HepG2 (cell line): ENCODE data around the gene FAIM2.

Experiments
- GABPA ChIP-seq, 2 experiments: IDR thresholded peaks; 2 replicates each; pipeline ENCODE4 v1.6.1; 2011 to 2016; ENCODE audit warnings: low read depth in 2 of 2, low read length in 1 of 2, missing biosample characterization in 1 of 2, missing genetic modification characterization in 1 of 2
- HNRNPK ChIP-seq: fragments of 200-400 bp; formaldehyde crosslinking; IDR thresholded peaks from 2 replicates; pipeline ENCODE4 v1.6.1; 2018; ENCODE audit warnings: low read length, low read depth, moderate library complexity, mild to moderate bottlenecking; ENCODE audit not compliant: poor library complexity, severe bottlenecking
- HOXA9 ChIP-seq: sonication (generic); formaldehyde crosslinking; IDR thresholded peaks from 2 replicates; pipeline ENCODE4 v1.8.1; 2022; ENCODE audit warnings: missing genetic modification reagents, mild to moderate bottlenecking, moderate library complexity, borderline replicate concordance
- POLR2AphosphoS2 ChIP-seq: IDR thresholded peaks from 2 replicates; pipeline ENCODE4 v1.6.1; 2011; ENCODE audit warnings: low read depth, low read length, improper control_type of control experiment
- POLR2AphosphoS5 ChIP-seq: IDR thresholded peaks from 2 replicates; pipeline ENCODE4 v1.6.1; 2012; ENCODE audit warnings: low read depth, low read length
- RFX5 ChIP-seq: IDR thresholded peaks from 2 replicates; pipeline ENCODE4 v1.6.1; 2011; ENCODE audit warnings: low read depth, low read length, improper control_type of control experiment
- SP1 ChIP-seq, 2 experiments: fragments of 450-650 bp in 1 of 2; sonication (generic) in 1 of 2; formaldehyde crosslinking in 1 of 2; IDR thresholded peaks; 2 replicates each; pipeline versions ENCODE4 v1.4.0 to v1.6.1; 2016 to 2020; ENCODE audit warnings: missing genetic modification reagents in 1 of 2
- ZBTB20 ChIP-seq: sonication (generic); formaldehyde crosslinking; IDR thresholded peaks from 2 replicates; pipeline ENCODE4 v1.8.1; 2023; ENCODE audit warnings: missing genetic modification reagents, low read depth, mild to moderate bottlenecking, borderline replicate concordance
- ZNF18 ChIP-seq: sonication (generic); formaldehyde crosslinking; IDR thresholded peaks from 2 replicates; pipeline ENCODE4 v1.8.0; 2022; ENCODE audit warnings: mild to moderate bottlenecking, missing genetic modification reagents; ENCODE audit not compliant: insufficient replicate concordance
- TF ChIP-seq, protein P1 (sequence below): sonication (generic); formaldehyde crosslinking; IDR thresholded peaks from 2 replicates; pipeline ENCODE4 v1.4.0; 2020; ENCODE audit warnings: missing genetic modification reagents, borderline replicate concordance
- TF ChIP-seq, protein P2 (sequence below), 2 experiments: IDR thresholded peaks; 2 replicates each; pipeline ENCODE4 v1.6.1; 2011 to 2012; ENCODE audit warnings: low read length in 2 of 2, borderline replicate concordance in 1 of 2, low read depth in 1 of 2, mild to moderate bottlenecking in 1 of 2, moderate library complexity in 1 of 2
- TF ChIP-seq, protein P3 (sequence below): sonication (generic); formaldehyde crosslinking; IDR thresholded peaks from 2 replicates; pipeline ENCODE4 v1.4.0; 2020; ENCODE audit warnings: missing genetic modification reagents

- TF ChIP-seq POLR2AphosphoS2 (no peak), HNRNPK (no peak), ZNF18 (no peak), GABPA (IDR thresholded peaks at IDR 0.05; ENCODE audit: low read depth, low read length) (no peak), GABPA (CRISPR knock-in tag; IDR thresholded peaks at IDR 0.05; ENCODE audit: low read depth) (no peak), HOXA9 (CRISPR knock-in tag) (no peak), SP1 (IDR thresholded peaks at IDR 0.05) (no peak), SP1 (CRISPR knock-in tag; IDR thresholded peaks at IDR 0.05) (no peak), ZBTB20 (CRISPR knock-in tag) (no peak), POLR2AphosphoS5 (no peak), RFX5 (no peak)
- TF ChIP-seq, protein P1, sequence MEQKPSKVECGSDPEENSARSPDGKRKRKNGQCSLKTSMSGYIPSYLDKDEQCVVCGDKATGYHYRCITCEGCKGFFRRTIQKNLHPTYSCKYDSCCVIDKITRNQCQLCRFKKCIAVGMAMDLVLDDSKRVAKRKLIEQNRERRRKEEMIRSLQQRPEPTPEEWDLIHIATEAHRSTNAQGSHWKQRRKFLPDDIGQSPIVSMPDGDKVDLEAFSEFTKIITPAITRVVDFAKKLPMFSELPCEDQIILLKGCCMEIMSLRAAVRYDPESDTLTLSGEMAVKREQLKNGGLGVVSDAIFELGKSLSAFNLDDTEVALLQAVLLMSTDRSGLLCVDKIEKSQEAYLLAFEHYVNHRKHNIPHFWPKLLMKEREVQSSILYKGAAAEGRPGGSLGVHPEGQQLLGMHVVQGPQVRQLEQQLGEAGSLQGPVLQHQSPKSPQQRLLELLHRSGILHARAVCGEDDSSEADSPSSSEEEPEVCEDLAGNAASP (CRISPR knock-in tag) = peak; percentile 70; the same call in 1 of the 2 replicates
- TF ChIP-seq, protein P2, sequence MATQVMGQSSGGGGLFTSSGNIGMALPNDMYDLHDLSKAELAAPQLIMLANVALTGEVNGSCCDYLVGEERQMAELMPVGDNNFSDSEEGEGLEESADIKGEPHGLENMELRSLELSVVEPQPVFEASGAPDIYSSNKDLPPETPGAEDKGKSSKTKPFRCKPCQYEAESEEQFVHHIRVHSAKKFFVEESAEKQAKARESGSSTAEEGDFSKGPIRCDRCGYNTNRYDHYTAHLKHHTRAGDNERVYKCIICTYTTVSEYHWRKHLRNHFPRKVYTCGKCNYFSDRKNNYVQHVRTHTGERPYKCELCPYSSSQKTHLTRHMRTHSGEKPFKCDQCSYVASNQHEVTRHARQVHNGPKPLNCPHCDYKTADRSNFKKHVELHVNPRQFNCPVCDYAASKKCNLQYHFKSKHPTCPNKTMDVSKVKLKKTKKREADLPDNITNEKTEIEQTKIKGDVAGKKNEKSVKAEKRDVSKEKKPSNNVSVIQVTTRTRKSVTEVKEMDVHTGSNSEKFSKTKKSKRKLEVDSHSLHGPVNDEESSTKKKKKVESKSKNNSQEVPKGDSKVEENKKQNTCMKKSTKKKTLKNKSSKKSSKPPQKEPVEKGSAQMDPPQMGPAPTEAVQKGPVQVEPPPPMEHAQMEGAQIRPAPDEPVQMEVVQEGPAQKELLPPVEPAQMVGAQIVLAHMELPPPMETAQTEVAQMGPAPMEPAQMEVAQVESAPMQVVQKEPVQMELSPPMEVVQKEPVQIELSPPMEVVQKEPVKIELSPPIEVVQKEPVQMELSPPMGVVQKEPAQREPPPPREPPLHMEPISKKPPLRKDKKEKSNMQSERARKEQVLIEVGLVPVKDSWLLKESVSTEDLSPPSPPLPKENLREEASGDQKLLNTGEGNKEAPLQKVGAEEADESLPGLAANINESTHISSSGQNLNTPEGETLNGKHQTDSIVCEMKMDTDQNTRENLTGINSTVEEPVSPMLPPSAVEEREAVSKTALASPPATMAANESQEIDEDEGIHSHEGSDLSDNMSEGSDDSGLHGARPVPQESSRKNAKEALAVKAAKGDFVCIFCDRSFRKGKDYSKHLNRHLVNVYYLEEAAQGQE (IDR thresholded peaks at IDR 0.05; ENCODE audit: borderline replicate concordance in 1 of 2, low read depth in 1 of 2, low read length in 2 of 2) = no peak
- TF ChIP-seq, protein P3, sequence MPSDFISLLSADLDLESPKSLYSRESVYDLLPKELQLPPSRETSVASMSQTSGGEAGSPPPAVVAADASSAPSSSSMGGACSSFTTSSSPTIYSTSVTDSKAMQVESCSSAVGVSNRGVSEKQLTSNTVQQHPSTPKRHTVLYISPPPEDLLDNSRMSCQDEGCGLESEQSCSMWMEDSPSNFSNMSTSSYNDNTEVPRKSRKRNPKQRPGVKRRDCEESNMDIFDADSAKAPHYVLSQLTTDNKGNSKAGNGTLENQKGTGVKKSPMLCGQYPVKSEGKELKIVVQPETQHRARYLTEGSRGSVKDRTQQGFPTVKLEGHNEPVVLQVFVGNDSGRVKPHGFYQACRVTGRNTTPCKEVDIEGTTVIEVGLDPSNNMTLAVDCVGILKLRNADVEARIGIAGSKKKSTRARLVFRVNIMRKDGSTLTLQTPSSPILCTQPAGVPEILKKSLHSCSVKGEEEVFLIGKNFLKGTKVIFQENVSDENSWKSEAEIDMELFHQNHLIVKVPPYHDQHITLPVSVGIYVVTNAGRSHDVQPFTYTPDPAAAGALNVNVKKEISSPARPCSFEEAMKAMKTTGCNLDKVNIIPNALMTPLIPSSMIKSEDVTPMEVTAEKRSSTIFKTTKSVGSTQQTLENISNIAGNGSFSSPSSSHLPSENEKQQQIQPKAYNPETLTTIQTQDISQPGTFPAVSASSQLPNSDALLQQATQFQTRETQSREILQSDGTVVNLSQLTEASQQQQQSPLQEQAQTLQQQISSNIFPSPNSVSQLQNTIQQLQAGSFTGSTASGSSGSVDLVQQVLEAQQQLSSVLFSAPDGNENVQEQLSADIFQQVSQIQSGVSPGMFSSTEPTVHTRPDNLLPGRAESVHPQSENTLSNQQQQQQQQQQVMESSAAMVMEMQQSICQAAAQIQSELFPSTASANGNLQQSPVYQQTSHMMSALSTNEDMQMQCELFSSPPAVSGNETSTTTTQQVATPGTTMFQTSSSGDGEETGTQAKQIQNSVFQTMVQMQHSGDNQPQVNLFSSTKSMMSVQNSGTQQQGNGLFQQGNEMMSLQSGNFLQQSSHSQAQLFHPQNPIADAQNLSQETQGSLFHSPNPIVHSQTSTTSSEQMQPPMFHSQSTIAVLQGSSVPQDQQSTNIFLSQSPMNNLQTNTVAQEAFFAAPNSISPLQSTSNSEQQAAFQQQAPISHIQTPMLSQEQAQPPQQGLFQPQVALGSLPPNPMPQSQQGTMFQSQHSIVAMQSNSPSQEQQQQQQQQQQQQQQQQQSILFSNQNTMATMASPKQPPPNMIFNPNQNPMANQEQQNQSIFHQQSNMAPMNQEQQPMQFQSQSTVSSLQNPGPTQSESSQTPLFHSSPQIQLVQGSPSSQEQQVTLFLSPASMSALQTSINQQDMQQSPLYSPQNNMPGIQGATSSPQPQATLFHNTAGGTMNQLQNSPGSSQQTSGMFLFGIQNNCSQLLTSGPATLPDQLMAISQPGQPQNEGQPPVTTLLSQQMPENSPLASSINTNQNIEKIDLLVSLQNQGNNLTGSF (CRISPR knock-in tag) = no peak
Observed at GRCh38 chr12:49885663-49886461, 17.8 kb downstream of the FAIM2 start.
